ENCODE data around the gene EYS. TPM values are rescaled to one million over a fixed set of nuclear protein-coding genes. Genes with fewer than 3 reads are reported as not detected.

The EYS gene
- total and polyA plus RNA-seq, 4 donors, result 0.08 to 0.63 (median 0.36) TPM

- no peak for DNase-seq (ENCODE audit: low spot score)
- Histone ChIP-seq H3K36me3 (ENCODE audit: control insufficient read depth in 4 of 4, insufficient read depth in 3 of 4, low read depth in 1 of 4, low read length in 3 of 4) (no peaks in the 10 kb centered on the region), H3K27me3 (ENCODE audit: control insufficient read depth in 4 of 4, insufficient read depth in 4 of 4, low read length in 3 of 4) (no peaks in the 10 kb centered on the region), H3K27ac (ENCODE audit: low read depth in 1 of 2, low read length in 2 of 2) (no peak overlapping the region), H3K4me3 (ENCODE audit: low read depth in 1 of 3, low read length in 3 of 3) (no peak overlapping the region), H3K4me1 (ENCODE audit: control insufficient read depth in 4 of 4, insufficient read depth in 4 of 4, low read length in 3 of 4) (no peaks in the 10 kb centered on the region), H3K9ac (ENCODE audit: low read depth in 1 of 2, low read length in 2 of 2) (no peak overlapping the region), H3K9me3 (ENCODE audit: control insufficient read depth in 4 of 4, low read length in 3 of 4) (no peaks in the 10 kb centered on the region)
- TF ChIP-seq YY1 (IDR thresholded peaks at IDR 0.05) (no peak), JUND (IDR thresholded peaks at IDR 0.05) (no peak), HNF4G (IDR thresholded peaks at IDR 0.05) (no peak), FOXA2 (IDR thresholded peaks at IDR 0.05) (no peak), ZBTB33 (IDR thresholded peaks at IDR 0.05) (no peak), FOXA1 (IDR thresholded peaks at IDR 0.05) (no peak), RAD21 (IDR thresholded peaks at IDR 0.05) (no peak), HNF4A (conservative IDR thresholded peaks at IDR 0.05) (no peak), NR2F2 (IDR thresholded peaks at IDR 0.05) (no peak)
Observed at GRCh38 chr6:64948261-64948660, 758.8 kb downstream of the EYS start.

GRCh38 chr6:64945450-64945849 is 761.6 kb downstream of the EYS start:
- no peaks in the 10 kb centered on the region for H3K27me3 ChIP-seq (ENCODE audit: control insufficient read depth in 4 of 4, insufficient read depth in 4 of 4, low read length in 3 of 4)
- H3K4me1 ChIP-seq (ENCODE audit: control insufficient read depth in 4 of 4, insufficient read depth in 4 of 4, low read length in 3 of 4), result no peaks in the 10 kb centered on the region
- TF ChIP-seq YY1 (IDR thresholded peaks at IDR 0.05) (no peak), REST (IDR thresholded peaks at IDR 0.05) (no peak), CTCF (IDR thresholded peaks at IDR 0.05; ENCODE audit: low read depth, low read length, missing input control) (no peak)
- no peak overlapping the region for H3K27ac ChIP-seq (ENCODE audit: low read depth in 1 of 2, low read length in 2 of 2)
- WGBS, result 86% methylated on average over 2 of the region's 2 CpGs
- H3K9ac ChIP-seq (ENCODE audit: low read depth in 1 of 2, low read length in 2 of 2), result no peak overlapping the region
- H3K9me3 ChIP-seq (ENCODE audit: control insufficient read depth in 4 of 4, low read length in 3 of 4), result peaks cover 0 to 4% (median 0%) of the 10 kb centered on the region in 4 donors
- no peaks in the 10 kb centered on the region for H3K36me3 ChIP-seq (ENCODE audit: control insufficient read depth in 4 of 4, insufficient read depth in 3 of 4, low read depth in 1 of 4, low read length in 3 of 4)
- no peak for DNase-seq (ENCODE audit: low spot score)
- no peak overlapping the region for H3K4me3 ChIP-seq (ENCODE audit: low read depth in 1 of 3, low read length in 3 of 3)

- Histone ChIP-seq H3K9me3 (ENCODE audit: control insufficient read depth in 4 of 4, low read length in 3 of 4) (no peaks in the 10 kb centered on the region), H3K36me3 (ENCODE audit: control insufficient read depth in 4 of 4, insufficient read depth in 3 of 4, low read depth in 1 of 4, low read length in 3 of 4) (no peaks in the 10 kb centered on the region), H3K4me1 (ENCODE audit: control insufficient read depth in 4 of 4, insufficient read depth in 4 of 4, low read length in 3 of 4) (no peaks in the 10 kb centered on the region), H3K27me3 (ENCODE audit: control insufficient read depth in 4 of 4, insufficient read depth in 4 of 4, low read length in 3 of 4) (no peaks in the 10 kb centered on the region), H3K27ac (ENCODE audit: low read depth in 1 of 2, low read length in 2 of 2) (no peak overlapping the region), H3K4me3 (ENCODE audit: low read depth in 1 of 3, low read length in 3 of 3) (no peak overlapping the region), H3K9ac (ENCODE audit: low read depth in 1 of 2, low read length in 2 of 2) (no peak overlapping the region)
- DNase-seq (ENCODE audit: low spot score), result no peak
- WGBS, result 64% methylated on average over 1 of the region's 1 CpG
- TF ChIP-seq ZBTB33 (IDR thresholded peaks at IDR 0.05) (no peak), CTCF (IDR thresholded peaks at IDR 0.05; ENCODE audit: low read depth, low read length, missing input control) (no peak), JUND (IDR thresholded peaks at IDR 0.05) (no peak), HNF4G (IDR thresholded peaks at IDR 0.05) (no peak), RAD21 (IDR thresholded peaks at IDR 0.05) (no peak), REST (IDR thresholded peaks at IDR 0.05) (no peak)
Observed at GRCh38 chr6:64932486-64932885, 774.5 kb downstream of the EYS start.
